ENCODE data around the gene ZNF501. TPM values are rescaled to one million over a fixed set of nuclear protein-coding genes. Genes with fewer than 3 reads are reported as not detected.

ZNF501 gene
- total and polyA plus RNA-seq, 2 of the 13 experiments (the other 11 are each of a cell fraction or from before 2014, with no cell fraction given), result 2.4 to 2.8 TPM

- FAIRE-seq (no peak), ATAC-seq (no peak), DNase-seq (ENCODE audit: low spot score) (no peak)
- in situ Hi-C loops (cut with HindIII; ENCODE audit: extremely low pct_ligation_motif_present, low pct_unique_long_range_greater_than_20kb) (no loop called here), intact Hi-C loops (cut with micrococcal nuclease; ENCODE audit: unreplicated experiment) (no loop called here)
- H3K27ac ChIP-seq (ENCODE audit: extremely low read length, insufficient read depth, low read length), result no peak overlapping the region
- H3K4me3 ChIP-seq (replicated peaks in 1 of 3; ENCODE audit: insufficient read depth in 1 of 3, low read depth in 2 of 3, low read length in 3 of 3), result no peak overlapping the region
- H3K4me2 ChIP-seq (ENCODE audit: low read depth, low read length), result no peak overlapping the region
- 100% methylated on average over 1 of the region's 1 CpG for WGBS (ENCODE audit: low lambda C conversion rate)
- peaks cover 20% of the 10 kb centered on the region for H3K9me3 ChIP-seq (ENCODE audit: low read length)
- H3K4me1 ChIP-seq (ENCODE audit: insufficient read depth, low read length), result no peaks in the 10 kb centered on the region
- ChIA-PET POLR2A (no interaction called here), CTCF (ENCODE audit: low intra/inter-chr PET ratio, low total read pairs) (no interaction called here)
- H2AFZ ChIP-seq (ENCODE audit: low read length), result no peak overlapping the region
- no peaks in the 10 kb centered on the region for H3K27me3 ChIP-seq (ENCODE audit: control insufficient read depth in 1 of 2, insufficient read depth in 2 of 2, low read length in 2 of 2)
- peaks cover 0 to 16% of the 10 kb centered on the region in 2 experiments; a peak in 3 of 5 replicates for H3K36me3 ChIP-seq (replicated peaks in 1 of 2; ENCODE audit: control insufficient read depth in 1 of 2, insufficient read depth in 2 of 2, low read length in 2 of 2)
- no peaks in the 10 kb centered on the region for H4K20me1 ChIP-seq (ENCODE audit: insufficient read depth, low read length)
- no peak overlapping the region for H3K9ac ChIP-seq (ENCODE audit: insufficient read depth, low read depth, low read length)
- no TSS peak for BruUV-seq (replicated peaks)
- H3K79me2 ChIP-seq (ENCODE audit: insufficient read depth, low read length), result peaks cover 8% of the 10 kb centered on the region
- TF ChIP-seq HNRNPK (IDR thresholded peaks at IDR 0.05; ENCODE audit: low read depth, low read length, poor library complexity, severe bottlenecking), result no peak
- TF ChIP-seq ZFP36 (IDR thresholded peaks at IDR 0.05; ENCODE audit: borderline replicate concordance, low read depth, low read length, partially characterized antibody), result peak; percentile 27
Observed at GRCh38 chr3:44772099-44772442, 42.6 kb downstream of the ZNF501 start.

GRCh38 chr3:44782891-44783290, 53.5 kb downstream of the ZNF501 start:
- no TSS peak for BruUV-seq (replicated peaks)
- in situ Hi-C loops (cut with HindIII; ENCODE audit: extremely low pct_ligation_motif_present, low pct_unique_long_range_greater_than_20kb) (no loop called here), intact Hi-C loops (cut with micrococcal nuclease; ENCODE audit: unreplicated experiment) (no loop called here)
- CTCF ChIA-PET (ENCODE audit: low intra/inter-chr PET ratio, low total read pairs), result no interaction called here
- 94% methylated on average over 4 of the region's 4 CpGs for WGBS (ENCODE audit: low lambda C conversion rate)
- Histone ChIP-seq H3K4me3 (replicated peaks in 1 of 3; ENCODE audit: insufficient read depth in 1 of 3, low read depth in 2 of 3, low read length in 3 of 3) (no peak overlapping the region), H3K4me2 (ENCODE audit: low read depth, low read length) (no peak overlapping the region), H3K27ac (ENCODE audit: extremely low read length, insufficient read depth, low read length) (no peak overlapping the region), H2AFZ (ENCODE audit: low read length) (no peak overlapping the region), H3K36me3 (replicated peaks in 1 of 2; ENCODE audit: control insufficient read depth in 1 of 2, insufficient read depth in 2 of 2, low read length in 2 of 2) (peaks cover 0 to 16% of the 10 kb centered on the region in 2 experiments; a peak in 4 of 5 replicates), H3K9me3 (ENCODE audit: low read length) (no peaks in the 10 kb centered on the region), H3K9ac (ENCODE audit: insufficient read depth, low read depth, low read length) (no peak overlapping the region), H4K20me1 (ENCODE audit: insufficient read depth, low read length) (no peaks in the 10 kb centered on the region), H3K79me2 (ENCODE audit: insufficient read depth, low read length) (no peaks in the 10 kb centered on the region), H3K27me3 (ENCODE audit: control insufficient read depth in 1 of 2, insufficient read depth in 2 of 2, low read length in 2 of 2) (no peaks in the 10 kb centered on the region), H3K4me1 (ENCODE audit: insufficient read depth, low read length) (no peaks in the 10 kb centered on the region)
- DNase-seq (ENCODE audit: low spot score), result no peak
- TF ChIP-seq KAT8 (CRISPR knock-in tag; IDR thresholded peaks at IDR 0.05) (no peak), KLF12 (CRISPR knock-in tag; IDR thresholded peaks at IDR 0.05; ENCODE audit: borderline replicate concordance) (no peak), SAP130 (CRISPR knock-in tag; IDR thresholded peaks at IDR 0.05; ENCODE audit: low read depth) (no peak), CERS6 (CRISPR knock-in tag; IDR thresholded peaks at IDR 0.05) (no peak), ZBTB38 (CRISPR knock-in tag; IDR thresholded peaks at IDR 0.05) (no peak), ZNF790 (CRISPR knock-in tag; IDR thresholded peaks at IDR 0.05; ENCODE audit: borderline replicate concordance) (no peak), HIVEP1 (CRISPR knock-in tag; IDR thresholded peaks at IDR 0.05) (no peak), ZBTB1 (CRISPR knock-in tag; IDR thresholded peaks at IDR 0.05; ENCODE audit: borderline replicate concordance) (no peak), FOXK1 (CRISPR knock-in tag; IDR thresholded peaks at IDR 0.05; ENCODE audit: borderline replicate concordance, low read depth) (no peak), ZNF580 (CRISPR knock-in tag; IDR thresholded peaks at IDR 0.05; ENCODE audit: borderline replicate concordance, low read depth) (no peak)
- POLR2A ChIA-PET, result no interaction called here
- no peak for ATAC-seq
- no peak for FAIRE-seq

Measured in HepG2 (cell line).